KG1 (cell line): ENCODE measurements around the gene OR1D2.
"Not testable (repeated sequence)": the region's sequence is repeated elsewhere in the genome, so short reads cannot be mapped to it uniquely, and the experiment has no call there.

Source experiments
- DNase-seq: peaks from one replicate; lab custom pipeline; 2025; lab: John Stamatoyannopoulos, UW

Gene OR1D2

GRCh38 chr17:3104322-3104721 is at the start of gene OR1D2:
TSS of gene OR1D2 (minus strand) at chr17:3104422. CDS start at chr17:3092996, 11,426 bp downstream.
- no peak for DNase-seq

- DNase-seq = not testable (repeated sequence)
These were observed 33.3 kb upstream of the OR1D2 start for GRCh38 chr17:3137494-3137893.

GRCh38 chr17:3127451-3127850 is 23.2 kb upstream of the OR1D2 start, which contains the start of gene OR1G1:
TSS of gene OR1G1 (minus strand) at chr17:3127551. CDS start at chr17:3127551, 0 bp downstream.
- DNase-seq = no peak

- not testable (repeated sequence) for DNase-seq
These were observed 30.4 kb downstream of the OR1D2 start for GRCh38 chr17:3073850-3074249.

GRCh38 chr17:3065192-3065591 is 39.0 kb downstream of the OR1D2 start:
- not testable (repeated sequence) for DNase-seq

- DNase-seq = not testable (repeated sequence)
These were observed 40.7 kb downstream of the OR1D2 start, which contains the start of gene OR1D5 for GRCh38 chr17:3063507-3063906. TSS of gene OR1D5 (minus strand) at chr17:3063607. CDS start at chr17:3063607, 0 bp downstream.

- DNase-seq = not testable (repeated sequence)
These were observed 41.3 kb downstream of the OR1D2 start for GRCh38 chr17:3062824-3063377.

GRCh38 chr17:3054868-3055267 is 49.4 kb downstream of the OR1D2 start:
- not testable (repeated sequence) for DNase-seq

GRCh38 chr17:3049705-3050295 is 54.4 kb downstream of the OR1D2 start:
- no peak for DNase-seq

- DNase-seq = peak; percentile 77
These were observed 55.3 kb downstream of the OR1D2 start for GRCh38 chr17:3048727-3049471.

GRCh38 chr17:3046753-3047152 is 57.5 kb downstream of the OR1D2 start:
- DNase-seq = no peak

GRCh38 chr17:3043737-3044365 is 60.4 kb downstream of the OR1D2 start:
- no peak for DNase-seq

- no peak for DNase-seq
These were observed 63.3 kb downstream of the OR1D2 start for GRCh38 chr17:3040882-3041281.

- no peak for DNase-seq
These were observed 64.5 kb downstream of the OR1D2 start for GRCh38 chr17:3039736-3040135.

GRCh38 chr17:3038941-3039340 is 65.3 kb downstream of the OR1D2 start:
- DNase-seq = no peak
